ENCODE measurements around the gene TMC7. TPM values are rescaled to one million over a fixed set of nuclear protein-coding genes. Genes with fewer than 3 reads are reported as not detected.

Gene TMC7
- polyA plus RNA-seq, 4 donors: 1.4 to 7.5 (median 2.1) TPM

- FAIRE-seq: no peak
- 80 to 90% (median 83%) methylated on average over 5 of the region's 5 CpGs for WGBS, 3 donors
- Histone ChIP-seq H3K27me3 (ENCODE audit: control insufficient read depth in 3 of 3, insufficient read depth in 3 of 3, low read length in 3 of 3) (no peaks in the 10 kb centered on the region), H3K9me3 (ENCODE audit: control insufficient read depth in 2 of 2, insufficient read depth in 1 of 2, low read depth in 1 of 2, low read length in 1 of 2) (no peaks in the 10 kb centered on the region), H3K36me3 (ENCODE audit: control insufficient read depth in 3 of 3, insufficient read depth in 2 of 3, low read depth in 1 of 3, low read length in 3 of 3) (no peaks in the 10 kb centered on the region), H3K4me1 (ENCODE audit: control insufficient read depth in 3 of 3, insufficient read depth in 2 of 3, low read depth in 1 of 3, low read length in 2 of 3) (peaks cover 3 to 20% (median 3%) of the 10 kb centered on the region in 3 donors), H3K27ac (ENCODE audit: low read depth in 1 of 3, low read length in 2 of 3) (no peak overlapping the region), H3K4me3 (ENCODE audit: low read depth in 1 of 3, low read length in 3 of 3) (no peak overlapping the region)
- no peak for DNase-seq
Measured at GRCh38 chr16:19104607-19105006, 120.9 kb downstream of the TMC7 start.

GRCh38 chr16:19105131-19105530 lies 121.4 kb downstream of the TMC7 start:
- DNase-seq: no peak
- H3K27me3 ChIP-seq (ENCODE audit: control insufficient read depth in 3 of 3, insufficient read depth in 3 of 3, low read length in 3 of 3): no peaks in the 10 kb centered on the region

GRCh38 chr16:19105891-19106624 lies 122.3 kb downstream of the TMC7 start:
- H3K4me3 ChIP-seq (ENCODE audit: low read depth in 1 of 3, low read length in 3 of 3): no peak overlapping the region
- H3K36me3 ChIP-seq (ENCODE audit: control insufficient read depth in 3 of 3, insufficient read depth in 2 of 3, low read depth in 1 of 3, low read length in 3 of 3): no peaks in the 10 kb centered on the region
- no peaks in the 10 kb centered on the region for H3K9me3 ChIP-seq (ENCODE audit: control insufficient read depth in 2 of 2, insufficient read depth in 1 of 2, low read depth in 1 of 2, low read length in 1 of 2)
- DNase-seq (no peak), FAIRE-seq (no peak)
- no peaks in the 10 kb centered on the region for H3K27me3 ChIP-seq (ENCODE audit: control insufficient read depth in 3 of 3, insufficient read depth in 3 of 3, low read length in 3 of 3)
- no peak overlapping the region for H3K27ac ChIP-seq (ENCODE audit: low read depth in 1 of 3, low read length in 2 of 3)
- peaks cover 3 to 23% (median 3%) of the 10 kb centered on the region in 3 donors for H3K4me1 ChIP-seq (ENCODE audit: control insufficient read depth in 3 of 3, insufficient read depth in 2 of 3, low read depth in 1 of 3, low read length in 2 of 3)
- 70 to 82% (median 76%) methylated on average over 11 of the region's 11 CpGs for WGBS, 3 donors

More at GRCh38 chr16:19105131-19105530, 121.4 kb downstream of the TMC7 start:
- 83 to 91% (median 91%) methylated on average over 6 of the region's 6 CpGs for WGBS, 3 donors
- FAIRE-seq: no peak
- no peak overlapping the region for H3K27ac ChIP-seq (ENCODE audit: low read depth in 1 of 3, low read length in 2 of 3)
- peaks cover 3 to 20% (median 3%) of the 10 kb centered on the region in 3 donors for H3K4me1 ChIP-seq (ENCODE audit: control insufficient read depth in 3 of 3, insufficient read depth in 2 of 3, low read depth in 1 of 3, low read length in 2 of 3)
- H3K4me3 ChIP-seq (ENCODE audit: low read depth in 1 of 3, low read length in 3 of 3): no peak overlapping the region
- no peaks in the 10 kb centered on the region for H3K36me3 ChIP-seq (ENCODE audit: control insufficient read depth in 3 of 3, insufficient read depth in 2 of 3, low read depth in 1 of 3, low read length in 3 of 3)
- no peaks in the 10 kb centered on the region for H3K9me3 ChIP-seq (ENCODE audit: control insufficient read depth in 2 of 2, insufficient read depth in 1 of 2, low read depth in 1 of 2, low read length in 1 of 2)

GRCh38 chr16:19106625-19107020 lies 122.9 kb downstream of the TMC7 start:
- no peaks in the 10 kb centered on the region for H3K27me3 ChIP-seq (ENCODE audit: control insufficient read depth in 3 of 3, insufficient read depth in 3 of 3, low read length in 3 of 3)
- no peak for FAIRE-seq
- DNase-seq: no peak
- WGBS, 3 donors: 90 to 96% (median 95%) methylated on average over 2 of the region's 2 CpGs
- H3K9me3 ChIP-seq (ENCODE audit: control insufficient read depth in 2 of 2, insufficient read depth in 1 of 2, low read depth in 1 of 2, low read length in 1 of 2): no peaks in the 10 kb centered on the region
- peaks cover 3 to 24% (median 3%) of the 10 kb centered on the region in 3 donors for H3K4me1 ChIP-seq (ENCODE audit: control insufficient read depth in 3 of 3, insufficient read depth in 2 of 3, low read depth in 1 of 3, low read length in 2 of 3)
- H3K4me3 ChIP-seq (ENCODE audit: low read depth in 1 of 3, low read length in 3 of 3): no peak overlapping the region
- no peak overlapping the region for H3K27ac ChIP-seq (ENCODE audit: low read depth in 1 of 3, low read length in 2 of 3)
- no peaks in the 10 kb centered on the region for H3K36me3 ChIP-seq (ENCODE audit: control insufficient read depth in 3 of 3, insufficient read depth in 2 of 3, low read depth in 1 of 3, low read length in 3 of 3)

- peak overlapping the region in 2 of 3 donors; percentile 76 for H3K27ac ChIP-seq (ENCODE audit: low read depth in 1 of 3, low read length in 2 of 3)
- H3K4me3 ChIP-seq (ENCODE audit: low read depth in 1 of 3, low read length in 3 of 3): no peak overlapping the region
- H3K4me1 ChIP-seq (ENCODE audit: control insufficient read depth in 3 of 3, insufficient read depth in 2 of 3, low read depth in 1 of 3, low read length in 2 of 3): peaks cover 3 to 24% (median 3%) of the 10 kb centered on the region in 3 donors
- no peaks in the 10 kb centered on the region for H3K27me3 ChIP-seq (ENCODE audit: control insufficient read depth in 3 of 3, insufficient read depth in 3 of 3, low read length in 3 of 3)
- WGBS, 3 donors: 48 to 70% (median 57%) methylated on average over 9 of the region's 9 CpGs
- DNase-seq (peak; percentile 81 to 92), FAIRE-seq (no peak)
- H3K9me3 ChIP-seq (ENCODE audit: control insufficient read depth in 2 of 2, insufficient read depth in 1 of 2, low read depth in 1 of 2, low read length in 1 of 2): no peaks in the 10 kb centered on the region
- no peaks in the 10 kb centered on the region for H3K36me3 ChIP-seq (ENCODE audit: control insufficient read depth in 3 of 3, insufficient read depth in 2 of 3, low read depth in 1 of 3, low read length in 3 of 3)
Measured at GRCh38 chr16:19108409-19109287, 124.9 kb downstream of the TMC7 start.

GRCh38 chr16:19109288-19109664 lies 125.5 kb downstream of the TMC7 start:
- H3K4me3 ChIP-seq (ENCODE audit: low read depth in 1 of 3, low read length in 3 of 3): no peak overlapping the region
- H3K27ac ChIP-seq (ENCODE audit: low read depth in 1 of 3, low read length in 2 of 3): no peak overlapping the region
- no peaks in the 10 kb centered on the region for H3K36me3 ChIP-seq (ENCODE audit: control insufficient read depth in 3 of 3, insufficient read depth in 2 of 3, low read depth in 1 of 3, low read length in 3 of 3)
- H3K9me3 ChIP-seq (ENCODE audit: control insufficient read depth in 2 of 2, insufficient read depth in 1 of 2, low read depth in 1 of 2, low read length in 1 of 2): no peaks in the 10 kb centered on the region
- H3K4me1 ChIP-seq (ENCODE audit: control insufficient read depth in 3 of 3, insufficient read depth in 2 of 3, low read depth in 1 of 3, low read length in 2 of 3): peaks cover 3 to 24% (median 3%) of the 10 kb centered on the region in 3 donors
- no peak for DNase-seq
- no peaks in the 10 kb centered on the region for H3K27me3 ChIP-seq (ENCODE audit: control insufficient read depth in 3 of 3, insufficient read depth in 3 of 3, low read length in 3 of 3)
- FAIRE-seq: no peak
- 77 to 87% (median 84%) methylated on average over 4 of the region's 4 CpGs for WGBS, 3 donors

- no peak for DNase-seq
- no peaks in the 10 kb centered on the region for H3K9me3 ChIP-seq (ENCODE audit: control insufficient read depth in 2 of 2, insufficient read depth in 1 of 2, low read depth in 1 of 2, low read length in 1 of 2)
- H3K36me3 ChIP-seq (ENCODE audit: control insufficient read depth in 3 of 3, insufficient read depth in 2 of 3, low read depth in 1 of 3, low read length in 3 of 3): peaks cover 0 to 8% (median 0%) of the 10 kb centered on the region in 3 donors
- H3K27me3 ChIP-seq (ENCODE audit: control insufficient read depth in 3 of 3, insufficient read depth in 3 of 3, low read length in 3 of 3): peaks cover 0 to 12% (median 0%) of the 10 kb centered on the region in 3 donors
- no peak for FAIRE-seq
- H3K4me1 ChIP-seq (ENCODE audit: control insufficient read depth in 3 of 3, insufficient read depth in 2 of 3, low read depth in 1 of 3, low read length in 2 of 3): peaks cover 3 to 28% (median 4%) of the 10 kb centered on the region in 3 donors
- WGBS, 3 donors: 82 to 86% (median 85%) methylated on average over 4 of the region's 4 CpGs
- no peak overlapping the region for H3K4me3 ChIP-seq (ENCODE audit: low read depth in 1 of 3, low read length in 3 of 3)
- no peak overlapping the region for H3K27ac ChIP-seq (ENCODE audit: low read depth in 1 of 3, low read length in 2 of 3)
Measured at GRCh38 chr16:19110537-19111360, 127.0 kb downstream of the TMC7 start.

- peaks cover 0 to 16% (median 0%) of the 10 kb centered on the region in 3 donors for H3K27me3 ChIP-seq (ENCODE audit: control insufficient read depth in 3 of 3, insufficient read depth in 3 of 3, low read length in 3 of 3)
- no peak for FAIRE-seq
- H3K36me3 ChIP-seq (ENCODE audit: control insufficient read depth in 3 of 3, insufficient read depth in 2 of 3, low read depth in 1 of 3, low read length in 3 of 3): peaks cover 0 to 11% (median 0%) of the 10 kb centered on the region in 3 donors
- no peaks in the 10 kb centered on the region for H3K9me3 ChIP-seq (ENCODE audit: control insufficient read depth in 2 of 2, insufficient read depth in 1 of 2, low read depth in 1 of 2, low read length in 1 of 2)
- DNase-seq: no peak
- H3K27ac ChIP-seq (ENCODE audit: low read depth in 1 of 3, low read length in 2 of 3): no peak overlapping the region
- H3K4me1 ChIP-seq (ENCODE audit: control insufficient read depth in 3 of 3, insufficient read depth in 2 of 3, low read depth in 1 of 3, low read length in 2 of 3): peaks cover 3 to 28% (median 12%) of the 10 kb centered on the region in 3 donors
- no peak overlapping the region for H3K4me3 ChIP-seq (ENCODE audit: low read depth in 1 of 3, low read length in 3 of 3)
- 94 to 97% (median 96%) methylated on average over 2 of the region's 2 CpGs for WGBS, 3 donors
Measured at GRCh38 chr16:19112099-19112407, 128.3 kb downstream of the TMC7 start.

Measured in small intestine (tissue), 7 donors.